ENCODE measurements around the gene PSMD14.

GRCh38 chr2:161416708-161417437 lies 108.6 kb downstream of the PSMD14 start:
- no peak for TF ChIP-seq CTCF (conservative IDR thresholded peaks at IDR 0.05; ENCODE audit: low read length)
- no peak for TF ChIP-seq EZH2phosphoT487 (IDR thresholded peaks at IDR 0.05; ENCODE audit: borderline replicate concordance, low read depth, low read length)
